Mesothelial cell of epicardium (in vitro differentiated cells): ENCODE results near the gene LKAAEAR1. TPM values are rescaled to one million over a fixed set of nuclear protein-coding genes. Genes with fewer than 3 reads are reported as not detected.

Experiments used
- DNase-seq, 2 experiments: peaks; one replicate each; pipeline ENCODE4 v3.0.0; 2021; ENCODE audit warnings: low spot score in 2 of 2; ENCODE audit not compliant: unreplicated experiment in 2 of 2
- H3K27ac Mint-ChIP-seq: 2 replicates; pipeline ENCODE4 v1.8.0; 2021; ENCODE audit warnings: mixed read lengths
- H3K27me3 Mint-ChIP-seq: 2 replicates; pipeline ENCODE4 v1.8.0; 2021; ENCODE audit warnings: low read depth, mixed read lengths
- H3K36me3 Mint-ChIP-seq: 2 replicates; pipeline ENCODE4 v1.8.0; 2021; ENCODE audit warnings: mixed read lengths
- H3K4me1 Mint-ChIP-seq: 2 replicates; pipeline ENCODE4 v1.8.0; 2021; ENCODE audit warnings: mixed read lengths
- H3K4me3 Mint-ChIP-seq: 2 replicates; pipeline ENCODE4 v1.8.0; 2021; ENCODE audit warnings: mild to moderate bottlenecking, moderate library complexity, mixed read lengths
- H3K9me3 Mint-ChIP-seq: 2 replicates; pipeline ENCODE4 v1.8.0; 2021; ENCODE audit warnings: mixed read lengths
- total RNA-seq: library from RNA; stranded (reverse); gene quantifications from 3 replicates; pipeline ENCODE4 v1.2.1, GENCODE V29; 2021
- TF ChIP-seq, protein P1 (sequence below): fragments of 200-600 bp; sonication (generic); IDR thresholded peaks from one replicate; pipeline ENCODE4 v1.5.0; 2021; ENCODE audit warnings: antibody characterized with exemption; ENCODE audit not compliant: unreplicated experiment

Gene LKAAEAR1
- total RNA-seq, 1 donor from 2014 or later: not detected

DNA sequence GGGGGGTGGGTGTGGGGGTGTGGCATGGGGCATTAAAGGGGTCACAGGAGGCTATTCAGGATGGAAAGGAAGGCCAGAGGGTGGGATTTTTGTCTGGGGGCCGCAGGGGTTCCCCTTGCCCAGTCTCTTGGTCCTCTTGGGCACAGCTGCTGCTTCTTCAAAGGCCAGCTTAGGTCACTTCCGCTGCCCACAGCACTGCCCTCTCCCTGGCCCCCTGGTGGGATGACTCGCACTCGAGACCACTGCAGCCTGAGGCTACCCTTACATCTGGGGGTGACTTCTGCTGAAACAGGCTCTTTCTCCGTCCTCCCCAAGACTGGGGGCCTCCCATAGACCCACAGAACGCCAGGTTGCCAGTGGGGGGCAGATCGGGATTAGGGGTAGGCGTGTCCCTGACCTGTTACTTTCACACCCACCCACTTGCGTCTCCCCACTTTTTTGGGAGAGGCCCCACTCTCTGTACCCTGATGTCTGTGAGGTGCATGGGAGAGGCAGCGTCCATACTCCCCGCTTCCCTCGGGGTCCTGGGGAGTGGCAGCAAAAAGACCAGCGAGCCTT is 1.3 kb downstream of the LKAAEAR1 start:
- no peaks in the 10 kb centered on the region for H3K36me3 Mint-ChIP-seq
- peaks cover 18% of the 10 kb centered on the region for H3K4me1 Mint-ChIP-seq
- H3K27me3 Mint-ChIP-seq: peaks cover 66% of the 10 kb centered on the region
- no peak overlapping the region for H3K27ac Mint-ChIP-seq
- DNase-seq: no peak
- no peaks in the 10 kb centered on the region for H3K9me3 Mint-ChIP-seq
- H3K4me3 Mint-ChIP-seq: peak overlapping the region; percentile 60
- TF ChIP-seq, protein P1, sequence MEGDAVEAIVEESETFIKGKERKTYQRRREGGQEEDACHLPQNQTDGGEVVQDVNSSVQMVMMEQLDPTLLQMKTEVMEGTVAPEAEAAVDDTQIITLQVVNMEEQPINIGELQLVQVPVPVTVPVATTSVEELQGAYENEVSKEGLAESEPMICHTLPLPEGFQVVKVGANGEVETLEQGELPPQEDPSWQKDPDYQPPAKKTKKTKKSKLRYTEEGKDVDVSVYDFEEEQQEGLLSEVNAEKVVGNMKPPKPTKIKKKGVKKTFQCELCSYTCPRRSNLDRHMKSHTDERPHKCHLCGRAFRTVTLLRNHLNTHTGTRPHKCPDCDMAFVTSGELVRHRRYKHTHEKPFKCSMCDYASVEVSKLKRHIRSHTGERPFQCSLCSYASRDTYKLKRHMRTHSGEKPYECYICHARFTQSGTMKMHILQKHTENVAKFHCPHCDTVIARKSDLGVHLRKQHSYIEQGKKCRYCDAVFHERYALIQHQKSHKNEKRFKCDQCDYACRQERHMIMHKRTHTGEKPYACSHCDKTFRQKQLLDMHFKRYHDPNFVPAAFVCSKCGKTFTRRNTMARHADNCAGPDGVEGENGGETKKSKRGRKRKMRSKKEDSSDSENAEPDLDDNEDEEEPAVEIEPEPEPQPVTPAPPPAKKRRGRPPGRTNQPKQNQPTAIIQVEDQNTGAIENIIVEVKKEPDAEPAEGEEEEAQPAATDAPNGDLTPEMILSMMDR: no peak

DNA sequence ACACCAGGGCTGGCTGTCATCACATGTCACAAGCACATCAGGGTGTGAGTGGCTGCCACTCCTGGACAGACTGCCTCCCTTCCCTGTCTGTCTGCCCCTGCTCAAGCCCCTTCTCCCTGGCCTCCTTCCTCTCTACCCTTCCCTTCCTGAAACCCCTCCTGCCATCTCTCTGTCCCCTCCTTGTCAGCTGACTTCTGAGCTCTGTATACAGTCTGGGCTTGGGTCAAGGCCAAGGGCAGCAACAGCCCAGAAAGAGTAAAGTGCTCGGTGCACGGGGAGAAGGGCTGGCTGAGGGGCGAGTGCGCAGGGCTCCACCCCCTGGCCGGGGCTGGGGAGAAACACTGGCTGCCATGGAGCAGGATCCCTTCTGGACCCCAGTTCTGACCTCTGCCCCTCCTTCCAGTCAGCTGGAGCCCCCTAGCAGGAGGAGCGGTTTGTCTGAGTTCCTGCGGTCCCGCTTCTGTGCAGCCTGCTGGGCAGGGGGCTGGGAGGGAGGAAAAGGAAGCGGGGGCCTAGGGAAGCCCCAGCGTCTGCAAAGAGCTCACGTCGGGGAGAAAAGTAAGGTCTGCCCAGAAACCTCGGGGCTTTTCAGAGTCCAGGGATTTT is 2.0 kb downstream of the LKAAEAR1 start:
- TF ChIP-seq, protein P1: no peak

DNA sequence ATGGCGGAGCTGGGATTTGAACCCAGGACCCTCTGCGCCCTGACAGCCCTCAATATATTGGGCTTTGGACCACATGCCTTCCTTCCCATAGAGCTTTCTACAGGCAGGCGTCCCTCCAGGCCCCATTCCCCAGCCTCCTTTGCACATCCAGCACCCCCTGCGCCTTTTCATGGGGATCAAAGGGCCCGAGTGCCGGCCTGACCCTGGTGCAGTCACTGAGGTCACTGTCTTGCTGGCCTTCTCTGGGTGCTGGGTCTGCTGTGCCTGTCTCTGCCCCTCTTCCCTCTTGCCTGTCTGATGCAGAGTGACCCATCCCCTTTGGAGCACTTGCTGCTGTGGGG is 2.6 kb downstream of the LKAAEAR1 start:
- TF ChIP-seq, protein P1: no peak
- DNase-seq: no peak
- H3K4me1 Mint-ChIP-seq: peaks cover 18% of the 10 kb centered on the region
- H3K27me3 Mint-ChIP-seq: peaks cover 58% of the 10 kb centered on the region
- peak overlapping the region; percentile 38 for H3K4me3 Mint-ChIP-seq
- no peak overlapping the region for H3K27ac Mint-ChIP-seq
- H3K36me3 Mint-ChIP-seq: no peaks in the 10 kb centered on the region
- no peaks in the 10 kb centered on the region for H3K9me3 Mint-ChIP-seq

More for the DNA sequence above, 2.0 kb downstream of the LKAAEAR1 start:
- Mint-ChIP-seq H3K4me1 (peaks cover 18% of the 10 kb centered on the region), H3K27me3 (peaks cover 61% of the 10 kb centered on the region), H3K9me3 (no peaks in the 10 kb centered on the region), H3K36me3 (no peaks in the 10 kb centered on the region), H3K4me3 (peak overlapping the region; percentile 45), H3K27ac (no peak overlapping the region)
- no peak for DNase-seq

DNA sequence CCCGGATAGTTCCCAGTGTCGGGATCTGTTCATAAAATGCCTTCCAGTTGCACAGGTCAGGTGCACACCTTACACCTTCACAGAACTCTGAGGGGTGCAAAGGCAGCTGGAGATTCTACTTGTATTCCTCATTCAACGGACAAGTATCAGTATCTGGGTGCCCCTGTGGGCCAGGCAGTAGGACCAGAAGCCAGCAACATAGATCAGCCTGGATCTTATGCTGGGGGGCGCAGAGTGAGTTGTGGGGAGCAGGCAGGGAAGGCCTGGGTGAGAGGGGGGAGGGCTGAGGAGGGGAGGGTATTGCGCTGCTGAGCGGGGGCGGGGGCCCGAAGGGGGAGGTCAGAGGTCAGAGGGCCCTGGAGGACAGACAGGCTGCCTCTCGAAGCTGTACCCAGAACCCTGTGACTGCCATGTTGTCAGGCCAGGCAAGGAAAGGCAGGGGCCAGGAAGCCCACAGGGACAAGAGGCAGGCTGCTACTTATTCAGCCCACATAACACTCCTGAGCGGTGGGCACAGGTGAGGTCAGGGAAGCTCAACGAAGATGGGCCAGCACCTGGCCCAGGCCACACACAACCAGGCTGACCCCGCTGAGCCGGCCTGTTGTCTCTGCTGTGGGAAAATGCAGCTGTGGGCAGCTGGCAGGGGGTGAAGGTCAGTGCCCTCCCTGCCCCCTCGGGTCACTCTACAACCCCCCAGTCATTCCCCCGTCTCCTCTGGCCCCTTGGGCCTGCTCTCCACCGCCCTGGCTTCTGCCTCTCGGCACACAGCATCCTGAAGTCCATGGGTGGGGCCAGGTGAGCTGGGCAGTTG is 3.2 kb downstream of the LKAAEAR1 start:
- TF ChIP-seq, protein P1: no peak
- no peak for DNase-seq
- Mint-ChIP-seq H3K4me3 (peak overlapping the region; percentile 71), H3K36me3 (no peaks in the 10 kb centered on the region), H3K27me3 (peaks cover 52% of the 10 kb centered on the region), H3K27ac (no peak overlapping the region), H3K4me1 (peaks cover 18% of the 10 kb centered on the region), H3K9me3 (no peaks in the 10 kb centered on the region)

DNA sequence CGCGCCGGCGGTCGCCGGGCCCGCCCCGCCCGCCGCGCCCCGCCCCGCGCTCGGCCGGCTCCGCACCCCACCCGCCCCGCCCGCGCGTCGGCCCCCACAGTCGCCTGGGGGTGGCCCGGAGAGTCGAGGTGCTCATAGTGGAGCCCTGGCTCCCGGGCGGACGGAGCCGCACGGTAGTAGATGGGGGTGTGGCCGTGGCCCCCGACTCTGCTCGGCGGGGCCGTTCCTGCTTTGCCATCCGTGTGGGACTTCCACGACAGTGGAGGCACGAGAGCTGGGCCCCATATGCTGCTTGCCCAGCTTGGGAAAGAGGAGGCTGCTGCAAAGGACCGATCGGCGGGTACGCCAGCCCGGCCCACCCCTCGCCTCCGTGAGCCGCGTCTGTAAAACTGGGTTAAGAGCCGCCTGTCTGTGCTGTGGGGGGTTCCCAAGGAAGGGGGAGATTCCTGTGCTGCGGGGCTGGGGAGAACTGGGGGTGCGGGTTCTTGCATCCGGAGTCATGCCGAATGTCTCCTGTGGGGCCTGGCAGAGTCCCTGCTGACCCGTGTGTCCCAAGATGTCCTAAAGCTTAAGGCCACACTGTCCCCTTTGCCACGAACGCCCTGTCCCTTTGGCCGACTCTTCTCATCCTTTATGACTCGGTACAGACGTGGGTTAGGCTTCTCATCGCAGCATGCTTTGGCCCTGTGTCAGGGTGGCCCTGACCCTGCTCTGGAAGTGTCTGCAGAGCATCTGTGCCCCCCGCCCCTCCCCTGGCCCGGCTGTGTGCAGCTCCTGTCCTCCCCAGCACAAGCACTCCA is 4.0 kb downstream of the LKAAEAR1 start, which contains the start of gene OPRL1:
Gene OPRL1 (plus strand): TSS at position 70 of the 800 bp plus-strand sequence. CDS start 12,639 bp downstream, outside the sequence.
- peak within 1 kb of the TSS; percentile 71 for H3K4me3 Mint-ChIP-seq
- H3K36me3 Mint-ChIP-seq: no peaks in the 10 kb centered on the region
- DNase-seq: no peak
- H3K27ac Mint-ChIP-seq: no peak within 1 kb of the TSS
- H3K27me3 Mint-ChIP-seq: peaks cover 44% of the 10 kb centered on the region
- TF ChIP-seq, protein P1: no peak
- no peaks in the 10 kb centered on the region for H3K9me3 Mint-ChIP-seq
- peaks cover 18% of the 10 kb centered on the region for H3K4me1 Mint-ChIP-seq
